Epithelial cell of proximal tubule (primary cell): Measurements from ENCODE around the gene MCTP1. TPM values are rescaled to one million over a fixed set of nuclear protein-coding genes. Genes with fewer than 3 reads are reported as not detected.

Experiments used
- DNase-seq: peaks from one replicate; pipeline ENCODE4 v3.0.0-alpha.2; 2011; ENCODE audit warnings: low read depth
- H3K4me3 ChIP-seq: 2 replicates; pipeline ENCODE4 v1.5.1; 2011; ENCODE audit warnings: low read depth, mild to moderate bottlenecking, low read length
- total RNA-seq: library from RNA; depleted of rRNA; stranded (reverse); fragments of >200 nt; gene quantifications from 2 replicates; pipeline ENCODE4 v1.2.3, GENCODE V29; 2015
- TF ChIP-seq, protein P1 (sequence below): conservative IDR thresholded peaks from 2 replicates; pipeline ENCODE4 v1.5.1; 2012; ENCODE audit warnings: low read depth, mild to moderate bottlenecking, low read length

MCTP1 gene
- total RNA-seq, 1 donor from 2014 or later: 9.7 TPM

GRCh38 chr5:95191330-95191729 lies 93.6 kb downstream of the MCTP1 start:
- no peak for DNase-seq
- TF ChIP-seq, protein P1, sequence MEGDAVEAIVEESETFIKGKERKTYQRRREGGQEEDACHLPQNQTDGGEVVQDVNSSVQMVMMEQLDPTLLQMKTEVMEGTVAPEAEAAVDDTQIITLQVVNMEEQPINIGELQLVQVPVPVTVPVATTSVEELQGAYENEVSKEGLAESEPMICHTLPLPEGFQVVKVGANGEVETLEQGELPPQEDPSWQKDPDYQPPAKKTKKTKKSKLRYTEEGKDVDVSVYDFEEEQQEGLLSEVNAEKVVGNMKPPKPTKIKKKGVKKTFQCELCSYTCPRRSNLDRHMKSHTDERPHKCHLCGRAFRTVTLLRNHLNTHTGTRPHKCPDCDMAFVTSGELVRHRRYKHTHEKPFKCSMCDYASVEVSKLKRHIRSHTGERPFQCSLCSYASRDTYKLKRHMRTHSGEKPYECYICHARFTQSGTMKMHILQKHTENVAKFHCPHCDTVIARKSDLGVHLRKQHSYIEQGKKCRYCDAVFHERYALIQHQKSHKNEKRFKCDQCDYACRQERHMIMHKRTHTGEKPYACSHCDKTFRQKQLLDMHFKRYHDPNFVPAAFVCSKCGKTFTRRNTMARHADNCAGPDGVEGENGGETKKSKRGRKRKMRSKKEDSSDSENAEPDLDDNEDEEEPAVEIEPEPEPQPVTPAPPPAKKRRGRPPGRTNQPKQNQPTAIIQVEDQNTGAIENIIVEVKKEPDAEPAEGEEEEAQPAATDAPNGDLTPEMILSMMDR: no peak
- H3K4me3 ChIP-seq: no peak overlapping the region

- no peak overlapping the region for H3K4me3 ChIP-seq
- DNase-seq: no peak
- TF ChIP-seq, protein P1: no peak
Measured at GRCh38 chr5:95184924-95185323, 100.0 kb downstream of the MCTP1 start.

- DNase-seq: no peak
- TF ChIP-seq, protein P1: no peak
Measured at GRCh38 chr5:95181644-95182043, 103.2 kb downstream of the MCTP1 start.

GRCh38 chr5:95178046-95178651 lies 106.7 kb downstream of the MCTP1 start:
- DNase-seq: peak; percentile 66
- TF ChIP-seq, protein P1: peak; percentile 44
- H3K4me3 ChIP-seq: no peak overlapping the region

More at GRCh38 chr5:95181644-95182043, 103.2 kb downstream of the MCTP1 start:
- no peak overlapping the region for H3K4me3 ChIP-seq

- no peak overlapping the region for H3K4me3 ChIP-seq
- TF ChIP-seq, protein P1: no peak
- DNase-seq: no peak
Measured at GRCh38 chr5:95177456-95177855, 107.4 kb downstream of the MCTP1 start.

DNA sequence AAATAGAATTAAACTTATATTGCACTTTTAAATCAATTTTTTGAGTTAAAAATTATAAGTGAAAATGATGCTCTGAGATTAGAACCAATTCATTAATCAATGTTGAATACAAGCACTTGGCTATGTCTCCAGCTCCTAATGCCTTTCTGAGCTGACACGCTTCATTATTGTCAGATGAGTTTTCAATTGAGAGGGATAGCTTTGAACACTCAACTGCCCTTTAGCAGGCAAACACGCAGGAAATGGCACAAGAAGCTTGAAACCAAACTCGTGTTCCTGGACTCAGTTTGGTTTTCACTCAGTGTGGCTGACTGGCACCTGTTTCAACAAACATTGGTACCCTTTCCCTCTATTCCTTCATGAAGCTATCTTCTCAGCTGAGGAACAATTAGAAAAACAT lies 109.8 kb downstream of the MCTP1 start:
- no peak overlapping the region for H3K4me3 ChIP-seq
- TF ChIP-seq, protein P1: no peak
- DNase-seq: no peak

DNA sequence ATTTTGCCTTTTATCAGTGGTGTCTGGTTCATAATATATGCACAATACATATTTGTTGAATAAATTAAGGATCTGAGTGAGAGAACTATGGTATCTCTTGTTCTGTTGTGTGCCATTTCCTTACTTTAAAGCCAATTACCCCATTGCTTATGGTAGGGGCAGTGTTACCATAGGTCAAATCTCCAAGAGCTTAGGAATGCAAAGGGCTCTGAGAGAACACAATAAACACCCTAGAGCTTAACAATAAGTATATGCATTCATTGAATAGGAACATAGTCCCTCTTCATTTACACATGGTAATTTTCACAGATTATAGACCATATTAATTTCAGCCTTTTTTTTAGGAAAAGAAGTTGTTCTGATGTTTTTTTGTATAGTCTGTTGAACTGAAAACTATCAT lies 112.2 kb downstream of the MCTP1 start:
- TF ChIP-seq, protein P1: no peak
- no peak for DNase-seq
- no peak overlapping the region for H3K4me3 ChIP-seq
